Stimulated activated naive CD8-positive, alpha-beta T cell treated with anti-CD3 and anti-CD28 coated beads, Interleukin-15, amount 100 ng/mL, for 72 hours (primary cell): ENCODE measurements around the gene LZTS3.
A peak's percentile ranks its signal among the peaks of the same experiment; 100 is the strongest.

Experiments used
- ATAC-seq: fragments of 150-1000 bp; cut with Tn5 transposase; 2 replicates; pipeline ENCODE4 v1.10.0; 2021; ENCODE audit warnings: mild to moderate bottlenecking, moderate library complexity
- DNase-seq, 2 donors: peaks; one replicate each; pipeline ENCODE4 v3.0.0; 2021 to 2022
- H3K27ac Mint-ChIP-seq, 2 donors: one replicate each; pipeline ENCODE4 v1.8.0; 2022; ENCODE audit warnings: mild to moderate bottlenecking in 2 of 2, mixed read lengths in 2 of 2, moderate library complexity in 2 of 2
- H3K27me3 Mint-ChIP-seq: one replicate; pipeline ENCODE4 v1.8.0; 2022; ENCODE audit warnings: mixed read lengths
- H3K4me1 Mint-ChIP-seq: one replicate; pipeline ENCODE4 v1.8.0; 2022; ENCODE audit warnings: mild to moderate bottlenecking, mixed read lengths
- H3K4me3 Mint-ChIP-seq, 2 donors: one replicate each; pipeline ENCODE4 v1.8.0; 2022; ENCODE audit warnings: mild to moderate bottlenecking in 2 of 2, mixed read lengths in 2 of 2, moderate library complexity in 1 of 2
- H3K9me3 Mint-ChIP-seq, 2 donors: one replicate each; pipeline ENCODE4 v1.8.0; 2022; ENCODE audit warnings: mixed read lengths in 2 of 2

The LZTS3 gene

DNA sequence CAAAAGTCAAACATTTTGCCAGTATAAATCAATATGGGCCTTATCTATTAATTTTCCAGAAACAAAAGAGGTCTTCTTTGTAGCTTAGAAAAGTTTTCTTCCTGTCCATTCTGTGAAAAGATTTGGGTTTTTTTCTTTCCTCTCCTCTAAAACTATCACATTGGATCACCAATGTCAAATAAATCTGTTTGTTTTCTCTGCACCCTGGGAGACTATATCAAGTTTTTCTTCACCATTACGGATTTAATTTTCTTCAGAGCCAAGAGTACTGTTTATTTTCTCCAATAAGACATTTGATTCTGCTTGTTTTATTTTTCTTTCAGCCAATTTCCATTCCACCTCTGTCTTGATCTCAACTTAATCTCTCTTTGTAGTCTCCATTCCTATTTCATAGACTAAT lies 1.9 kb upstream of the LZTS3 start:
- ATAC-seq: no peak
- H3K4me1 Mint-ChIP-seq: peaks cover 30% of the 10 kb centered on the region
- no peak overlapping the region for H3K27ac Mint-ChIP-seq
- H3K9me3 Mint-ChIP-seq: no peaks in the 10 kb centered on the region
- DNase-seq: no peak
- peaks cover 37% of the 10 kb centered on the region for H3K27me3 Mint-ChIP-seq
- no peak overlapping the region for H3K4me3 Mint-ChIP-seq

DNA sequence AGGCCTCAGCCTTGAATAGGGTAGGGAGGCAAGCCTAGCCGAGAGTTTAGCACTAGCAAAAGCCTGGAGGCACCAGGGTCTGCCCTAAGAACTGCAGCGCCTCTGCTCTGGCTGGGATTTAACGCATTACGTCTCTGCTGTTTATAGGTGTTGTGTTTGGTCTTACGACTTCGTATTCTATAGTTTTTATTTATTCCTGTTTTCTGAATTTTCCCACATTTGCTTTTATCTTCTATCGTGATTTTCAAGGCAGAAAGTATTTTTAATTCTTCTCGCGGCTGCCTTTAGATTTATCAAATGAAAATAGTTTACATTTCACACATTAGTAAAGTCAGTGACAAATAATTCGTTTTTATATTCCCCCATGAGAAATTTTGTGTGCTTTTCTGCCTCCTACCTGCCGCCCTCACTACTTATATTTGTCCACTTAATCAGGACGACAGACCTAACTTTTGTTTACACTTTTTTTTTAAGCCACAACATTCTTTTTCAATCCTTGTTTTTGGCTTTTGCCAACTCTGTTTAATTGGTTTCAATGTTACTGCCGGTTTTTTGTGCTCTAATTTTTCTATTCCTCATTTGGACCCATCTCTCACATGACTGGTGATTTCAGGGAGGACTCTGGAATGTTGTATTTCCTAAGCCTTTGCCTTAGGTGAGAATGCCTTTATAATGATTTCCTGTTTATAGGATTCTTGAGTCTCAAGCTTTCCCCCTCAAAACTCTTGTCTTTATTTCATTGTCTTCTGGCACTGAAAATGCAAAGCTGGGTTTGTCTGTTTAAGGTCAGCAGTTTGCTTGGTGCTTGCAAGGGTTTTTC lies 1.3 kb upstream of the LZTS3 start:
- no peak for DNase-seq
- Mint-ChIP-seq H3K4me1 (peaks cover 30% of the 10 kb centered on the region), H3K4me3 (peak overlapping the region; percentile 87 to 96), H3K27me3 (peaks cover 42% of the 10 kb centered on the region), H3K27ac (no peak overlapping the region), H3K9me3 (no peaks in the 10 kb centered on the region)
- ATAC-seq: no peak

DNA sequence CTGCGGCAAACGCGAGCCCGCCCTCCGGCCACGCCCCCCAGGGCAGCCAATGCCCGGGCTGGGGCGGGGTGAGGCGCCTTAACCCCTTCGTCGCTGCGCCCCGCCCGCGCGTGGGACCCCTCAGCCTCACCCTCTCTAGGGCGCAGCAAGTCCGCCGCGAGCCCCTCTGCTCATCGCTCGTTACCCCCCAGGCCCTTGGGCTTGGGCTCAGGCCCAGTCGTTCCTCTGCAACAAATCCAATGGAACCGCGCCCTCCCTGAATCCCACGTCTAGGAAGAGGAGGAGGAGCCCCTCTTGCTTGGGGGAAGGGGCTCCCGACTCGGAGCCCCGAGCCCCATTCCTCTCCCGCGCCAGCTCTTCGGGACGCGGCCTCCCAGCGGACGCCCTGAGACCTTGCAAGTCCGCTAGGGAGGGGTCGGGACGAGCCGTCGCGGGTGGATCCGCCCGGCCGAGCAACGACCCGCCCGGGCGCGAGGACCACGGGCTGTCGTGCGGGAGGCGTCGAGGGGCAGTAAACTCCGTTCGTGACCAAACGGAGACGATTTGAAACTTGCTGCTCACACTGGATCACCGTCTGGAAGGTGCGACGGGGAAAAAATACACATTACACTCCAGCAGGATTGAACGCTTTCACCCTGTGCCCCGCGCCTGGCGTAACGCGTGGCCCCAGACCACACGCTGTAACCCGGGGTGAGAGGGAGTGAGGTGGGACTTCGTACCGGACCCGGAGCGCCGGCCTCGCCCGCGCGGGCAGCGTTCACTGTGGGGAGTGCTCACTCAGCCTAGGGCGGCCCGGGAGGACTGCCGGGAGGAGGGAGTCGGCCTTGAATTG lies 477 bp upstream of the LZTS3 start:
- DNase-seq: peak; percentile 83 to 88
- Mint-ChIP-seq H3K27ac (peak overlapping the region in 1 of 2 donors; percentile 95), H3K9me3 (no peaks in the 10 kb centered on the region), H3K4me1 (peaks cover 30% of the 10 kb centered on the region), H3K27me3 (peaks cover 50% of the 10 kb centered on the region), H3K4me3 (peak overlapping the region; percentile 87 to 96)
- peak; percentile 92 for ATAC-seq

DNA sequence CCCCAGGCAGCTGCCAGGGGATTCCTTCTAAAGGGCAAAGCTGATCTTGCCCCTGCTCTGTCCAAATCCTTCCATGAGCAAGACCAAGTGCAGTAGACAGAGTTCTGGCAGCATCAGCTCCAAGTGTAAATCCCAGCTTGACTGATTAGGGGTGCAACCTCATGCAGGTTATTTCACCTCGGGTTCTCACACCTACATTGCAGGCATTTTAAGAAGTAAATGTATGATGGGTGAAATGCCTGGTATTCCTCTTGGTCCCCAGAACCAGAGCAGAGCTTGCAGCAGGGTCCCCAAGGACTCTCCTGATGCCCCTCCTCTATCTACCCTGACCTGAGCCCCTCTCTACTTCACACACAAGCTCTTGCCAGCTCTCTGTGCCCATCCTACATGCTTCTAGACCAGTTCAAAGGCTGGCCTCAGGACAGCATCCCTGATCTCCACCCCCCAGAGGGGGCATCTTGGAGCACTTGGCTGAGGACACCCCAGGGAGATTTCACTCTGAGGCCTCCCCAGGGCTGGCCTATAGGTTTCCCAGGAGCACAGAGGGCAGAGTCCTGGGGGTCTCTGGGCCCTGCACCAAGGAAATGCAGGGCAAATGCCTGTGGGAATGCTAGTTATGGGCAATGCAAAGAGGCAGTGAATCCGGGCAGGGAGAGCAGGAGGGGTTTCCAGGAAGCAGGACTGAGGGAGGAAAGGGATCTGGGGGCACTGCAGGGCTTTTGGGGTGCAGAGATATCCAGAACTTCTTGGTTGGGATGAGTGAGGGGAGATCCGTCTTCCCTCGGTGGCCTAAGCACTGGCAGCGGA lies 1.0 kb downstream of the LZTS3 start:
- Mint-ChIP-seq H3K4me1 (peaks cover 39% of the 10 kb centered on the region), H3K4me3 (peak overlapping the region; percentile 78), H3K9me3 (no peaks in the 10 kb centered on the region), H3K27me3 (peaks cover 63% of the 10 kb centered on the region), H3K27ac (peak overlapping the region; percentile 54 to 83)
- no peak for ATAC-seq
- no peak for DNase-seq

DNA sequence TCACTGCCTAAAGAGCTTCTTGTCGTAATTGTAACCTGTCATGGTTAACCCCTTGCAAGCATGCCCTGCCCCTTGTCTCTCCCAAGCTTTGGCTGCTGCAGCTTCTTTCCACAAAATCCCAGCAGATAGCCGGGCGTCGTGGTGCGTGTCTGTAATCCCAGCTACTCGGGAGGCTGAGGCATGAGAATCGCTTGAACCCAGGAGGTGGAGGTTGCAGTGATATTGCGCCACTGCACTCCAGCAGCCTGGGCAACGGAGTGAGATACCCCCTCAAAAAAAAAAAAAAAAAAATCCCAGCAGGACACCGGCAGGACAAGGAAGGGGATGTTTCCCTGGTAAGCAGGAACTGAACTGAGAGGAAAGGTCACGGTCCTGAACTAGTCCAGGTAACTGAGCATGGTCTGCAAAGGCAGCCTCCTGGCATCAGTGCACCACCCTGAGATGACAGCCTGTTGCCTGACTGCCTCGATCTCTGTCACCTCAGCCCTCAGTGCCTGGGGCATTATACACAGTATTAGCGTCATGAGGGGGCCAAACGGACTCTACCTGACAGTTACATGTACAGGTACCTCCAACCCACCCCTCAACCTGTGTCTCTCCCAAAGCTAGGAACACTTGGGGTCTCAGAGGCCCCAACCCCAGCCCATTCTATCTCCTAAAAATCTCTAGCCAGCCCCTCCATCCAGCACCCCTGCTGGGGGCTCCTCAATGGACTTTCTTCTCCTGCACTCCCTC lies 1.8 kb downstream of the LZTS3 start:
- Mint-ChIP-seq H3K9me3 (no peaks in the 10 kb centered on the region), H3K27me3 (peaks cover 67% of the 10 kb centered on the region), H3K27ac (peak overlapping the region in 1 of 2 donors; percentile 54), H3K4me3 (no peak overlapping the region), H3K4me1 (peaks cover 41% of the 10 kb centered on the region)
- ATAC-seq (no peak), DNase-seq (no peak)

DNA sequence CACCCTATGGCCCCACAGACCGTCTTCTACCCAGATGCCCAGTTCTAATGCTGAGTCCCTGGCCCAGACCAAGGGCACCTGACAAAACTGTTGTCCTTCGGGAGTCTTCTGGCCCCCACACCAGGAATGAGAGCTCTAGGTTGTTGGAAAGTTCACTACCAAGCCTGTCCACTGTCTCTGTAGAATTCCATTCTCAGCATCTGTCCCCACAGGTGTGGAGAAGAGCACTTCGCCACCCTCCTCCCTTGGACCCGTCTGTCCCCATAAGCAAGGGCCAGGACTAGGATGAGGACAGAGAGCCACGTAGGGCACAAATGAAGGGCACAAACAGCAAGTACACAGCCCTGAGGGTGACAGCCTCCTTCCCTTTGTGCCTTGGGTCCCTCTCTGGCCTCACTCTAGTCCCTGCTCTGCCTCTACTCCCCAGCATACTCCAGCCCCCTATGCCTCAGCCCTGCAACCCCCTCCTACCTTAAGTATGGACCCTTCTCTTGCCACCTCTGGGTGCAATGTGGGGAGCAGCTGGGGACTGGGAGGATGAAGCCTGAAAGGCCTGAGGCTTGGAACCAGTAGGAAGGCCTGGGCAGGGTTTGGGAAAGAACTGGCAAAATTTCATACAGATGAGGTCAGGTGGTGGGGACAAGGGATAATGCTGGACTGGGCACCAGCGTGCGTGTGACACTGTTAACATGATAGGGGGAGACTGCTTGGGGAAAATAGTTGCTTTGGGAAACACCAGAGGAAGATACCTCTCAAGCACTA lies 4.3 kb downstream of the LZTS3 start:
- H3K4me3 Mint-ChIP-seq: peak overlapping the region; percentile 32 to 56
- ATAC-seq: no peak
- no peak overlapping the region for H3K27ac Mint-ChIP-seq
- H3K9me3 Mint-ChIP-seq: no peaks in the 10 kb centered on the region
- peaks cover 36% of the 10 kb centered on the region for H3K4me1 Mint-ChIP-seq
- peaks cover 47% of the 10 kb centered on the region for H3K27me3 Mint-ChIP-seq
- DNase-seq: no peak

DNA sequence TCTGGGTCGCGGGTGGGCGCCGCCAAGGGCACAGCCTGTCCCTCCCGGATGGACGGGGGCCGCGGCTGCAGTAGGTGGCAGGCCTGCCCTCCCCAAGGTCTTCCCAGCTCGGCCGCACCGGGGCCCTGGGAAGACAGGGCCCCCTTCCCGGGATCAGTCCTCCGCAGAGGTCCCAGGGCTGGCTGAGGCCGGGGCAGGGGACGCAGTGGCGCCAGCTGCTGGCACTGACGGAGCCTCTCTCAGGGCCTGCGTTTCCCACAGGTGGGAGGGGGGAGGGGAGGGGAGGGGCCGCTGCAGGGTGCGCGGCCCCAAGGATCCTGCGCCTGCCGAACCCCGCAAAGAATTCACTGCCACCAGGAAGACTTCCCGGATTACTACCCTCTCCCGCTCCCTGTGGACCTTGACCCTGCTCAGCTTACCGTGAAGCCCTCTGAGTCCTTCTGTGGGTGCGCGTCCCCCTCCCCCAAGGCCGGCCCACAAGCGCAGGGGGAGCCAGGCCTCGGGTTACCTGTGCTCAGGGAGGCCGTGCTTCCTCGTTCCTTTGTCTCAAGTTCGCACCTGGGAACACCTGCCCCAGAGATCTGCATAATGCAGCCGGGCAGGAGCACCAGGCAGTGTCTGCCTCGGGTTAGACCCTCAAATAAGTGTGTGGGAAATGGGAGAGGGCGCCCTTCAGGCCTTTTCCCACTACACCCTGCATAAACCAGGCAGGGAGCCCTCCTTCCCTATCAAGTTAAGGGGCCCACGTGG lies 5.1 kb downstream of the LZTS3 start:
- ATAC-seq (peak; percentile 31), DNase-seq (no peak)
- Mint-ChIP-seq H3K27ac (no peak overlapping the region), H3K27me3 (peaks cover 43% of the 10 kb centered on the region), H3K9me3 (no peaks in the 10 kb centered on the region), H3K4me3 (peak overlapping the region; percentile 32 to 56), H3K4me1 (peaks cover 32% of the 10 kb centered on the region)

DNA sequence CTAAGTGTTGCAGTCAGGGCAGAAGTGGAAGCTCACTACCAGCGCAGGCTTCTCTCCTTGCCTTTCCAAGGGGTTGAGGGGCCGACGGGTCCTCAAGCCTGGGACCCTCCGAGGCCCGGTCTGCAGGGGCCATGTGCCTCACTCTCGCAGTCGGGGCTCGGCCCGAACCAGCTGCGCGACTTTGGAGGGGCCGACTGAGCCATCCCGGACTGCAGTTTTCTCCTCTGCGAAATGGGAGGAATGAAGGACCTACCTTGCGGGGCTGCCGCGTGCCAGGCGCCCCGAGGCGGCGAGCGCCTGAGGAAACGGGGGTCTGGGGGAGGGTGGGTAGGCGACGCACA lies 5.6 kb downstream of the LZTS3 start:
- H3K4me3 Mint-ChIP-seq: no peak overlapping the region
- H3K27ac Mint-ChIP-seq: no peak overlapping the region
- DNase-seq (no peak), ATAC-seq (no peak)
- H3K27me3 Mint-ChIP-seq: peaks cover 42% of the 10 kb centered on the region
- peaks cover 30% of the 10 kb centered on the region for H3K4me1 Mint-ChIP-seq
- H3K9me3 Mint-ChIP-seq: no peaks in the 10 kb centered on the region

DNA sequence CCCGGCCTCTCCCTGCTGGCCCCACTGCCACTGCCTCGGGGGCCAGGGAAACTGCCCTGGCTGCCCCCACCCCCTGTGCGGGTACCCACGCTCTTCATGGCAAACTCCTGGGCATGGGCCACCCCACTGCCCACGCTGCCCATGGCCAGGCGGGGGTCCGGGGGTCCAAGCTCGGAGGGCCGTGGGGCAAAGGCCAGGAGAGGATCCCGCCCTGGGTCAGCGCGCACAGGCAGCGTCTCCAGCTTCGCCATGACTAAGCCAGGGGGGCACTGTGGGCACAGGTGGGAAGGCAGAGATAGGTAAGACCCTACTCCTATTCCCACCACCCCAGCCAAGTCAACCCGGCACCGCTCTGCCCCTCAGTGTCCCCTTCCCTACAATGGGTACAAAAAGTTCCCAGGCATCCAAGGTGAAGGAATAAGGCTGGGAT lies 6.4 kb downstream of the LZTS3 start:
- Mint-ChIP-seq H3K4me1 (peaks cover 22% of the 10 kb centered on the region), H3K4me3 (no peak overlapping the region), H3K27me3 (peaks cover 34% of the 10 kb centered on the region), H3K9me3 (no peaks in the 10 kb centered on the region), H3K27ac (no peak overlapping the region)
- DNase-seq: no peak
- ATAC-seq: peak; percentile 19

DNA sequence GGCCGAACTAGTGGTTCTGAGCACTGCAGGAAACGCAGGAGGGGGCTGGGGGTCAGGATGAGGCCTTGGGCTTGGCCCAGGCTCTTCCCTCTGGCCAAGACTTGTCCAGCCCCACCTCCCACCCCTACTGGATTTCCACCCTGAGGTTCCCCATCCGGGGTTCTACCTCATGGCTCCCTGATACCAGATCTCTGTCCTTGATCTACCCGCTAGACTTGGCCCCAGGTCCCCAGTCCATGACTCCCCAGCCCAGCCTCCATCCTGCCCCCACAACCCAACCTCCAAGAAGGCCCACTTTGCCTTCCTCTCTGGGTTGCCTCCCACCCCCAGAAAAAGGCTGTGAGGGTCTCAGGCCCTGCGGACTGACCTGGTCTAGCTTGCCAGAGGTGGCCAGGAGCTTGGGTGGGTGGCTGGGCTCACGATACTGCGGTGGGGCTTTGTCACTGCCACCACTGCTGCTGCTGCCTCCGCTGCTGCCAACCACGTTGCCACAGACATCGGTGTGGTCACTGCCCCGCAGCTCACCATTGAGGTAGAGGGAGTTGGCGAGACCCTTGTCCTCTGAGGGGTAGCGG lies 6.9 kb downstream of the LZTS3 start:
- H3K4me3 Mint-ChIP-seq: no peak overlapping the region
- peaks cover 17% of the 10 kb centered on the region for H3K4me1 Mint-ChIP-seq
- DNase-seq (no peak), ATAC-seq (no peak)
- no peaks in the 10 kb centered on the region for H3K9me3 Mint-ChIP-seq
- H3K27ac Mint-ChIP-seq: no peak overlapping the region
- H3K27me3 Mint-ChIP-seq: peaks cover 30% of the 10 kb centered on the region

DNA sequence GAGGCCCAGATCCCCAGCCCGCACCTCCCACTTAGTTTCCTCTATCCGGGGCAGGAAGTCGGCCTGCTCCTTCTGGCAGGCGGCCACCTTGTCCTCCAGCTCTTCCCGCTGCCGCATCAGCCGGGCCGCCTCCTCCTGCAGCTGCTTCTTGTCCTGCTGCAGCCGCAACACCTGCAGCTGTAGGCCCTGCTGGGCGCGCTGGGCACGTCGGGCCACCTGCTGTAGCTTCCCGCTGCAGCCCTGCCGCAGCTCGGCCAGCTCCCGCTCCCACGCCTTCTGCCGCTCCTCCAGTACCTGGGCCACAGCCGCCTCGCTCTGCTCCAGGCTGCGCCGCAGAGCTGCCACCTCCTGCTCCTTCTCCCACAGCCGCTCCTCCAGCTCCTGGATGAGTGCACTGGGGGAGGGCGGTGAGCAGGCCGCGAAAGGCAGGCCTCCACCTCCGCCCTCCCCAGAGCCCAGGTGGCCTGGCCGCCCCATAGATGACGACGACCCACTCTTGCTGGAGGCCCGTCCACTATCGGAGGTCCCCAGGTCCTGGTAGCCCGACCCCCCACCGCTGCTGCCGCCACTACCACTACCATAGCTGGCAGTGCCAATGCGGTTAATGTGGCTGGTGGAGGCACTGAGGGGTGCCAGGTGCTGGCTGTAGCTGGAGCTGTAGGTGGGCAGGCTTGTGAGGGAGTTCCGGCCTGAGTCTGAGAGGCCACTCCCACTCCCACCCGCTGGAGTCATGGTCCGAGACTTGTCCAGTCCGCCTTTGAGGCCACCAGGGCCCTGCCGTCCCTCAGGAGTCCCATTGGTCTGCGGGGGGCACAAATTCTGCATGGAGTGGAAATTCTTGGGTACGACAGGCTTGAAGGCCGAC lies 7.6 kb downstream of the LZTS3 start:
- ATAC-seq (no peak), DNase-seq (no peak)
- peak overlapping the region in 1 of 2 donors; percentile 66 for H3K4me3 Mint-ChIP-seq
- peaks cover 15% of the 10 kb centered on the region for H3K4me1 Mint-ChIP-seq
- H3K27ac Mint-ChIP-seq: peak overlapping the region in 1 of 2 donors; percentile 91
- H3K9me3 Mint-ChIP-seq: no peaks in the 10 kb centered on the region
- peaks cover 30% of the 10 kb centered on the region for H3K27me3 Mint-ChIP-seq

DNA sequence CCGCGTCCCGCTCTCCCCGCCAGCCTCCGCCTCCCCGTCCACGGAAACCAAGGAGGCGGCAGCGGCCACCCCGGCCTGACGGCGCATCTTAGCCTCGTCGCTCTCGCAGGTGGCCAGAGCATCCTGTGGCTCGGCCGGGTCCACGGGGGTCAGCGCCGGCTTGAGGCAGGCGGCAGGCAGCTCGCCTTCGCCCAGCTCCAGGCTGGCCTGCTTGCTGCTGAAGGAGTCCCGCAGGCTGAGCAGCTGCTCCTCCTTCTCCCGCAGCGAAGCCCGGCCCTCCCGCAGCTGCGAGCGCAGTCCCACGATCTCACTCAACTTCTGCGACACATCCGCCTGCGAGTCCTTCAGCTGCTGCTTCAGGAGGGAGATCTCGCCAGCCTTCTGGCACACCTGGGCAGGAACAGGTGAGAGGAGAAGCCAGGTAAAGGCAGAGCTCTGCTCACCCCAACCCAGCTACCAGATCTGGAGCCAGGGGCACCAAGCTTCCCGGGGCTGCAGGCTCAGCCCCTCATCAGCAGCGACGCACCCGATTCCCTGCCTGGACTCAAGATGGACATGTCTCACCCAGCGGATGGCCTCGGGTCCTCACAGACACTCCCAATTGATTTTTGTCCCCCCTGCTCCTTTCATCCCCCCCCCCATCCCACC lies 8.5 kb downstream of the LZTS3 start:
- no peak for DNase-seq
- Mint-ChIP-seq H3K27ac (no peak overlapping the region), H3K27me3 (peaks cover 27% of the 10 kb centered on the region), H3K9me3 (no peaks in the 10 kb centered on the region), H3K4me1 (peaks cover 18% of the 10 kb centered on the region), H3K4me3 (peak overlapping the region in 1 of 2 donors; percentile 66)
- no peak for ATAC-seq
